Adrenal gland (tissue), 5 donors: ENCODE data around the gene BTBD16.

Source experiments
- POLR2A ChIP-seq, 2 donors: fragments of 450-650 bp; IDR thresholded peaks; one replicate each; pipeline ENCODE4 v1.6.1; 2017; ENCODE audit warnings: antibody characterized with exemption in 2 of 2, mild to moderate bottlenecking in 2 of 2, moderate library complexity in 1 of 2
- TF ChIP-seq, protein P1 (sequence below), 6 experiments: fragments of 450-650 bp in 4 of 6; fragments of 200-600 bp in 2 of 6; sonication (generic) in 1 of 6; IDR thresholded peaks; 1 replicate in 5 of 6; 2 replicates in 1 of 6; pipeline versions ENCODE4 v1.5.1 to v1.8.0; 2016 to 2021; ENCODE audit warnings: antibody characterized with exemption in 6 of 6, mild to moderate bottlenecking in 2 of 6, moderate library complexity in 1 of 6
- donor health status: DM: no; HTN: no; CAD: no.

- TF ChIP-seq, protein P1, sequence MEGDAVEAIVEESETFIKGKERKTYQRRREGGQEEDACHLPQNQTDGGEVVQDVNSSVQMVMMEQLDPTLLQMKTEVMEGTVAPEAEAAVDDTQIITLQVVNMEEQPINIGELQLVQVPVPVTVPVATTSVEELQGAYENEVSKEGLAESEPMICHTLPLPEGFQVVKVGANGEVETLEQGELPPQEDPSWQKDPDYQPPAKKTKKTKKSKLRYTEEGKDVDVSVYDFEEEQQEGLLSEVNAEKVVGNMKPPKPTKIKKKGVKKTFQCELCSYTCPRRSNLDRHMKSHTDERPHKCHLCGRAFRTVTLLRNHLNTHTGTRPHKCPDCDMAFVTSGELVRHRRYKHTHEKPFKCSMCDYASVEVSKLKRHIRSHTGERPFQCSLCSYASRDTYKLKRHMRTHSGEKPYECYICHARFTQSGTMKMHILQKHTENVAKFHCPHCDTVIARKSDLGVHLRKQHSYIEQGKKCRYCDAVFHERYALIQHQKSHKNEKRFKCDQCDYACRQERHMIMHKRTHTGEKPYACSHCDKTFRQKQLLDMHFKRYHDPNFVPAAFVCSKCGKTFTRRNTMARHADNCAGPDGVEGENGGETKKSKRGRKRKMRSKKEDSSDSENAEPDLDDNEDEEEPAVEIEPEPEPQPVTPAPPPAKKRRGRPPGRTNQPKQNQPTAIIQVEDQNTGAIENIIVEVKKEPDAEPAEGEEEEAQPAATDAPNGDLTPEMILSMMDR (IDR thresholded peaks at IDR 0.05) = no peak
- no peak for TF ChIP-seq POLR2A (IDR thresholded peaks at IDR 0.05)
These were observed 36.7 kb downstream of the BTBD16 start for GRCh38 chr10:122307669-122308416.
